ENCODE data around the gene MRPS25.

GRCh38 chr3:15032650-15033049 is 32.5 kb downstream of the MRPS25 start:
- TF ChIP-seq ARNTL (CRISPR knock-in tag; IDR thresholded peaks at IDR 0.05; ENCODE audit: borderline replicate concordance, low read depth) (no peak), ZNF70 (CRISPR knock-in tag; IDR thresholded peaks at IDR 0.05) (no peak), ISL1 (CRISPR knock-in tag; IDR thresholded peaks at IDR 0.05) (no peak), CREB5 (CRISPR knock-in tag; IDR thresholded peaks at IDR 0.05; ENCODE audit: low read depth) (no peak), OSR1 (CRISPR knock-in tag; IDR thresholded peaks at IDR 0.05) (no peak), CSDC2 (CRISPR knock-in tag; IDR thresholded peaks at IDR 0.05) (no peak), TOX (CRISPR knock-in tag; IDR thresholded peaks at IDR 0.05; ENCODE audit: borderline replicate concordance) (no peak), PATZ1 (CRISPR knock-in tag; IDR thresholded peaks at IDR 0.05; ENCODE audit: borderline replicate concordance) (no peak), ZFP3 (CRISPR knock-in tag; IDR thresholded peaks at IDR 0.05) (no peak)

All from SK-N-SH treated with all-trans-retinoic acid at 6 μM for 48 hours (cell line).